Hepatocyte (in vitro differentiated cells): ENCODE results near the gene ARHGAP6.

ENCODE experiments used
- EZH2 ChIP-seq: fragments of 200-600 bp; sonication (generic); IDR thresholded peaks from 2 replicates; pipeline ENCODE4 v1.6.1; 2016; ENCODE audit warnings: antibody characterized with exemption, mild to moderate bottlenecking, borderline replicate concordance
- EZH2phosphoT487 ChIP-seq: fragments of 200-600 bp; sonication (generic); IDR thresholded peaks from one replicate; pipeline ENCODE4 v1.6.1; 2018; ENCODE audit warnings: antibody characterized with exemption, mild to moderate bottlenecking, low read depth, moderate library complexity; ENCODE audit not compliant: unreplicated experiment, severe bottlenecking
- TF ChIP-seq, protein P1 (sequence below): fragments of 200-600 bp; sonication (generic); IDR thresholded peaks from 2 replicates; pipeline ENCODE4 v1.5.1; 2016; ENCODE audit warnings: antibody characterized with exemption, mild to moderate bottlenecking; ENCODE audit not compliant: poor library complexity

DNA sequence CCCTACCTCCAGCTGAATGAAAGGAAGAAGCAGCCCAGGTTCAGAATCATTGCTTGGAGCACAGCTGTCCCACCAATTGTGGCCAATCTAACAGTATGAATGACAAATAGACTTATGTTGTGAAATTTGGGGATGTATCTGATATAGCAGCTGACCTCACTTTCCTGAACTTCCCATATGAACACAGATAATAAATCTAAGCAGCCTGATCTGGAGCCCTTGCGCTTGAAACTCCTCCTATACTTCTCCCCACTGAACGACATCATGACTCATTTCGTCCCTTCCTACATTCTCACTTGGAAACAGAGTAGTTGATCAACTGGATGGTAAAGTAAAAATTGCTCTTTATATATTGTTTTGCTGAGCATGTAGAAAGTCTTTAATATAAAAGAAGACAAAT, 396.7 kb downstream of the ARHGAP6 start:
- TF ChIP-seq, protein P1, sequence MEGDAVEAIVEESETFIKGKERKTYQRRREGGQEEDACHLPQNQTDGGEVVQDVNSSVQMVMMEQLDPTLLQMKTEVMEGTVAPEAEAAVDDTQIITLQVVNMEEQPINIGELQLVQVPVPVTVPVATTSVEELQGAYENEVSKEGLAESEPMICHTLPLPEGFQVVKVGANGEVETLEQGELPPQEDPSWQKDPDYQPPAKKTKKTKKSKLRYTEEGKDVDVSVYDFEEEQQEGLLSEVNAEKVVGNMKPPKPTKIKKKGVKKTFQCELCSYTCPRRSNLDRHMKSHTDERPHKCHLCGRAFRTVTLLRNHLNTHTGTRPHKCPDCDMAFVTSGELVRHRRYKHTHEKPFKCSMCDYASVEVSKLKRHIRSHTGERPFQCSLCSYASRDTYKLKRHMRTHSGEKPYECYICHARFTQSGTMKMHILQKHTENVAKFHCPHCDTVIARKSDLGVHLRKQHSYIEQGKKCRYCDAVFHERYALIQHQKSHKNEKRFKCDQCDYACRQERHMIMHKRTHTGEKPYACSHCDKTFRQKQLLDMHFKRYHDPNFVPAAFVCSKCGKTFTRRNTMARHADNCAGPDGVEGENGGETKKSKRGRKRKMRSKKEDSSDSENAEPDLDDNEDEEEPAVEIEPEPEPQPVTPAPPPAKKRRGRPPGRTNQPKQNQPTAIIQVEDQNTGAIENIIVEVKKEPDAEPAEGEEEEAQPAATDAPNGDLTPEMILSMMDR: no peak
- no peak for TF ChIP-seq EZH2
- no peak for TF ChIP-seq EZH2phosphoT487
